GM18519 (cell line): ENCODE results near the gene ATAD3A.
A peak's percentile ranks its signal among the peaks of the same experiment; 100 is the strongest.
"Not testable (repeated sequence)": the region's sequence is repeated elsewhere in the genome, so short reads cannot be mapped to it uniquely, and the experiment has no call there.

Source experiments
- ATAC-seq: cut with Tn5 transposase; IDR thresholded peaks from one replicate; pipeline ENCODE4 v1.9.1; 2021; ENCODE audit warnings: mild to moderate bottlenecking, moderate library complexity; ENCODE audit not compliant: unreplicated experiment, low FRiP score

Gene ATAD3A

DNA sequence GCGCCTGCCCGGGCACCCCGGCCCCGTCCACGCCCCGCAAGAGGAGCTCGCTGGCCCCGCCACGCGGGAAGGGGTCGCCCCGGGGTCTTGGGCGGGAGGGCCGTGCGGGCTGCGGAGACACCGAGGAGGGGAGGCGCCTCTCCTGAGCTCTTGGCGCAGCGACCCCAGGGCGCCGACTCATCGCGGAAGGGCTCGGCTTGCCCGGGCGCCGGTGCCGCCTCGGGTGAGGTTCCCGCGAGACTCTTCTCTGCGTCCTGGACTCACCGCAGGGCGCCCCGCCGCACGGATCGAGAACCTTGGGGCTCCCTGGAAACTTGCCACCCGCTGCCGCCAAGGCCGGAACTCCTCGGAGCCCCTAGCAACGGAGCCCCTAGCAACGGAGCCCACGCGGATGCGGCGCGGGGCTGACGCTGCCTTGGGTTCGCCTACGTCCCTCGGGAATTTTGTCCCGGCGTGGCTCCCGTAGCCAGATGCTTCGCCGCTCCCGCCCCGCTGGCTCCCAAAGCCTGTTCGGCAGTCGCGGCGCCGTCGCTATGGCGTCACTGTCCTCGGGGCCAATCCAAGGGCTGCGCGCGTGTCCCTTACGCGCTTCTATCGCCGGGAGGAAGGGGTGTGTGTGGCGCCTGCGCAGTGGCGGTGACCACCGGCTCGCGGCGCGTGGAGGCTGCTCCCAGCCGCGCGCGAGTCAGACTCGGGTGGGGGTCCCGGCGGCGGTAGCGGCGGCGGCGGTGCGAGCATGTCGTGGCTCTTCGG lies at the start of gene ATAD3A:
Gene ATAD3A, plus strand, starts transcription at position 630 of the 753 bp plus-strand sequence. Its CDS starts 107 bp downstream, at position 737.
- ATAC-seq = peak; percentile 73

DNA sequence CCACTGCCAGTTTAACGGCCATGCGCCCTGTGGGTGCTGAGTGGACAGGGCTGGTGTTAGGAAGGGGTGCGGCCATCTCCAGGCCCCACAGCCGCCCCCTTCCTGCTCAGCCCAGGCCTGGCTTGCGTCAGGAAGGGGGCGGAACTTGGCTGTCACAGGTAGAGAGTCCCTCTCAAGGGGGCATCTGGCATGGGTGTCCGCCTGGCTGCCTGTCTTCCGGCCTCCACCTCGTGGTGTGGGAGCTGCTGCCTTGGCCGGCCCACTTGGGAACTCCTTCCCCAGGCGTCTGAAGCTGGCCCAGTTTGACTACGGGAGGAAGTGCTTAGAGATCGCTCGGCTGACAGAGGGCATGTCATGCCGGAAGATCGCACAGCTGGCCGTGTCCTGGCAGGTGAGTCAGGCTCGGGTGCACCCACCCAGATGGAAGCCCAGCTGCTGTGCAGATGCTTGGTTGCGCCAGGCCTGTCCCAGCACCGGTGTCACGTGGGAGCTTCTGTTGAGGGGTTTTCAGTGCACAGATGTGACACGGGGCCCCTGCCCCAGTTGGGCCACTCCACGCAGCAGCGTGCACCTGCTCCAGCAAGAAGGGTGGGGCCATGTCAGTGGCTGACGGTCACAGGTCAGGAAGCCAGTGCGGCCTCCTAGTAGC lies 49.5 kb upstream of the ATAD3A start:
- ATAC-seq = no peak

DNA sequence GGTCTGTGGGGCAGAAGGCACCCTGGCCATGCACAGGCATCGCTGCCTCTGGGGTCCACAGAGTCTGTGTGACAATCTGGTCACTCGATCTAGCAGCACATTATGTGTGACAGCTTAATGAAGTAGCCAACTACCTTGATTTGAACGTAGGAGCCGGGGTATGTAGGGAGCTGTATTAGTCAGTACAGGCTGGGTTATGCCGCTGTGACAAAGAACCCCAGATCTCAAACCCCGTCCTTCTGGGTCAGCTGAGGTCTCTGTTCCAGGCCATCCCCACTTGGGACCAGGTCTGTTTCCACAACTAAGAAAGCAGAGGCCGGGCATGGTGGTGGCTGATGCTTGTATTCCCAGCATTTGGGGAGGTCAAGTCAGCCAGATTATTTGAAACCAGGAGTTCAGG lies 48.6 kb upstream of the ATAD3A start:
- no peak for ATAC-seq

- ATAC-seq = not testable (repeated sequence)
These were observed 43.6 kb upstream of the ATAD3A start for GRCh38 chr1:1468196-1468985.

DNA sequence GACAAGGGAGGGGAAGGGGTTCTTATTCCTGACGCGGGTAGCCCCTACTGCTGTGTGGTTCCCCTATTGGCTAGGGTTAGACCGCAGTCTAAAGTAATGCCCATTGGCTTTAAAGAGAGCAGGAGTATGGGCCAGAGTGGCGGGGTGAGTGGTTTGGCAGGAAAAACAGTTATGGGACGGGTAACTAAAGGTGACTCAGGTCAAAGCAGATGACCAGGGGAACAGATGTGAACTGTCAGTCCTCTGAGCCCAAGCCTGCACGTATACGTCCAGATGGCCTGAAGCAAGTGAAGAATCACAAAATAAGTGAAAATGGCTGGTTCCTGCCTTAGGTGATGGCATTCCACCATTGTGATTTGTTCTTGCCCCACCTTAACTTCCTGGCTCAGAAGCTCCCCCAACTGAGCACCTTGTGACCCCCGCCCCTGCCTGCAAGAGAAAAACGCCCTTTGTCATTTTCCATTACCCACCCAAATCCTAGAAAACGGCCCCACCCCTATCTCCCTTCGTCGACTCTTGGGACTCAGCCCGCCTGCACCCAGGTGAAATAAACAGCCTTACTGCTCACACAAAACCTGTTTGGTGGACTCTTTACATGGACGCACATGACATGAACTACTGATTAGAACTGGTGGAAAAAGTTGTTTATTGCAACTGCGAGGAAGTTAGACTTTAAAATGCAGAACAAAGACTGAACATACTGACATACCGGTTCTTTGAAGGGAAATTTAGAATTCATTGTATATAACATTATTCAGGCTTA lies 41.2 kb upstream of the ATAD3A start:
- no peak for ATAC-seq

DNA sequence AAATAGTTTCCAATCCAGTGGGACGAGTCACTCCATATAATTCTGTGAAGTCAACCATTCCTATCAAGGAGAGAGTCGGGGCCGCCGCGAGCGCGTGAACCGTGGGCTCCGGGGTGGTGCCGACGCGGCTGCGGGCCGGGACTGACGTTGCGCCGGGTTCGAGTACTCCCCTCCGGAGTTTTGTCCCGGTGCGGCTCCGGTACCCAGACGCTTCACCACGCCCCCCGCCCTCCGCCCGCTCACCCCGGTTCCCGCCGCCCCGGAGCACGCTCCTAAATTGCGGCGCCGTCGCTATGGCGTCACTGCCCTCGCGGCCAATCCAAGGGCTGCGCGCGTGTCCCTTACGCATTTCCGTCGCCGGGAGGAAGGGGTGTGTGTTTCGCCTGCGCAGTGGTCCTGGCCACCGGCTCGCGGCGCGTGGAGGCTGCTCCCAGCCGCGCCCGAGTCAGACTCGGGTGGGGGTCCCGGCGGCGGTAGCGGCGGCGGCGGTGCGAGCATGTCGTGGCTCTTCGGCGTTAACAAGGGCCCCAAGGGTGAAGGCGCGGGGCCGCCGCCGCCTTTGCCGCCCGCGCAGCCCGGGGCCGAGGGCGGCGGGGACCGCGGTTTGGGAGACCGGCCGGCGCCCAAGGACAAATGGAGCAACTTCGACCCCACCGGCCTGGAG lies 40.4 kb upstream of the ATAD3A start, which contains the start of gene ATAD3B:
Gene ATAD3B, plus strand, starts transcription at position 377 of the 664 bp plus-strand sequence. Its CDS starts 120 bp downstream, at position 497.
- peak; percentile 69 for ATAC-seq

- not testable (repeated sequence) for ATAC-seq
These were observed 39.7 kb upstream of the ATAD3A start for GRCh38 chr1:1472053-1472876.

DNA sequence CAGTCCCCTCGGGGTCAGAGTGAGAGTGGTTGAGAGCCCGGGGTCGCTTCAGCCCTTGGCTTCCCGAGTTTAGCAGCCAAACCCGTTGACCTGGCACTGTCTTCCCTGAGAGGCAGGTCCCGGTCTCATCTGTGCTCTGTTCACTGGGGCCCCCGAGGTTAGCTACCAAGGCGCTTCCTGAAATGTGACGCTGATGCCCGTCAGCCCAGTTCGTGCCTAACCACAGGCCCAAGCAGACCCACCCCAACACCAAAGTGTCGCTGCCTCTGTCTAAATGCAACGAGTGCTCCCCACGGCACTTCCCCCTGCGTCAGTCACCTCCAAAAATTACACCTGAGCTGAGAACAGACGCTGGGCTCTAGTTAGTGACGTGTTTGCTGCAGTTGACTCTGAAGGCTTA lies 36.0 kb upstream of the ATAD3A start:
- ATAC-seq = not testable (repeated sequence)

- no peak for ATAC-seq
These were observed 34.8 kb upstream of the ATAD3A start for GRCh38 chr1:1477206-1477605.

GRCh38 chr1:1479547-1480487 lies 32.1 kb upstream of the ATAD3A start:
- ATAC-seq = no peak

GRCh38 chr1:1480488-1480867 lies 31.5 kb upstream of the ATAD3A start:
- ATAC-seq = not testable (repeated sequence)

- not testable (repeated sequence) for ATAC-seq
These were observed 30.2 kb upstream of the ATAD3A start for GRCh38 chr1:1481811-1482210.

DNA sequence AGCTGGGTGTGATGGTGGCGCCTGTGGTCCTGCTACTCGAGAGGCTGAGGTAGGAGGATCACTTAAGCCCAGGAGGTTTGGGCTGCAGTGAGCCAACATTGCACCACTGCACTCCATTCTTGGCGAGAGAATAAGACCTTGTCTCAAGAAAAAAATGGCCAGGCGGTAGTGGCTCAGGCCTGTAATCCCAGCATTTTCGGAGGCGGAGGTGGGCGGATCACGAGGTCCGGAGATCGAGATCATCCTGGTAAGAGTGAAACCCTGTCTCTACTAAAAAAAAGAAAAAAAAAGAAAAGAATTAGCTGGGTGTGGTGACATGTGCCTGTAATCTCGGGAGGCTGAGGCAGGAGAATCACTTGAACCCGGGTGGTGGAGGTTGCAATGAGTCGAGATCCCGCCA lies 29.1 kb upstream of the ATAD3A start:
- no peak for ATAC-seq

GRCh38 chr1:1483714-1484113 lies 28.2 kb upstream of the ATAD3A start:
- no peak for ATAC-seq

GRCh38 chr1:1484976-1485750 lies 26.8 kb upstream of the ATAD3A start:
- ATAC-seq = not testable (repeated sequence)

- not testable (repeated sequence) for ATAC-seq
These were observed 26.1 kb upstream of the ATAD3A start for GRCh38 chr1:1485755-1486317.

GRCh38 chr1:1487701-1488100 lies 24.3 kb upstream of the ATAD3A start:
- ATAC-seq = no peak
